H9 (cell line): ENCODE measurements around the gene SUCLG1. TPM values are rescaled to one million over a fixed set of nuclear protein-coding genes. Genes with fewer than 3 reads are reported as not detected.

ENCODE experiments used
- DNase-seq: peaks from one replicate; pipeline ENCODE4 v3.0.0-alpha.2; 2017
- H2AFZ ChIP-seq: one replicate; pipeline ENCODE4 v1.6.1; 2013; ENCODE audit warnings: mild to moderate bottlenecking, low read length, control low read depth, moderate library complexity
- H2AK5ac ChIP-seq: 2 replicates; pipeline ENCODE4 v1.6.1; 2013; ENCODE audit warnings: low read length, control low read depth, mixed read lengths; ENCODE audit not compliant: insufficient read length
- H2BK120ac ChIP-seq: one replicate; pipeline ENCODE4 v1.6.1; 2013; ENCODE audit warnings: low read depth, mild to moderate bottlenecking, low read length, control low read depth, inconsistent platforms; ENCODE audit not compliant: poor library complexity, severe bottlenecking
- H2BK12ac ChIP-seq: 2 replicates; pipeline ENCODE4 v1.6.1; 2013; ENCODE audit warnings: low read length, control low read depth, mixed read lengths, low read depth; ENCODE audit not compliant: insufficient read length
- H2BK15ac ChIP-seq: 2 replicates; pipeline ENCODE4 v1.6.1; 2013; ENCODE audit warnings: low read depth, low read length, control low read depth
- H2BK20ac ChIP-seq: one replicate; pipeline ENCODE4 v1.6.1; 2013; ENCODE audit warnings: low read depth, mild to moderate bottlenecking, low read length, control low read depth, inconsistent platforms; ENCODE audit not compliant: poor library complexity, severe bottlenecking
- H2BK5ac ChIP-seq: 2 replicates; pipeline ENCODE4 v1.6.1; 2013; ENCODE audit warnings: low read length, control low read depth, mixed read lengths; ENCODE audit not compliant: insufficient read length
- H3K14ac ChIP-seq: 2 replicates; pipeline ENCODE4 v1.6.1; 2013; ENCODE audit warnings: low read length, control low read depth; ENCODE audit not compliant: insufficient read depth
- H3K18ac ChIP-seq: 2 replicates; pipeline ENCODE4 v1.6.1; 2013; ENCODE audit warnings: low read depth, mild to moderate bottlenecking, mixed read lengths, low read length, control low read depth; ENCODE audit not compliant: insufficient read length
- H3K23ac ChIP-seq: 2 replicates; pipeline ENCODE4 v1.6.1; 2013; ENCODE audit warnings: low read length, control low read depth, mixed read lengths, low read depth; ENCODE audit not compliant: insufficient read length
- H3K23me2 ChIP-seq: 2 replicates; pipeline ENCODE4 v1.6.1; 2013; ENCODE audit warnings: low read depth, mild to moderate bottlenecking, mixed read lengths, low read length, control low read depth; ENCODE audit not compliant: insufficient read length, poor library complexity, severe bottlenecking
- H3K27ac ChIP-seq: 2 replicates; pipeline ENCODE4 v1.5.1; 2013; ENCODE audit warnings: low read length, control low read depth, mixed read lengths, low read depth; ENCODE audit not compliant: insufficient read length
- H3K27me3 ChIP-seq: 2 replicates; pipeline ENCODE4 v1.6.1; 2013; ENCODE audit warnings: low read length, control low read depth, inconsistent platforms; ENCODE audit not compliant: insufficient read depth
- H3K4ac ChIP-seq: 2 replicates; pipeline ENCODE4 v1.6.1; 2013; ENCODE audit warnings: low read depth, mild to moderate bottlenecking, control low read depth, inconsistent platforms, low read length, moderate library complexity
- H3K4me1 ChIP-seq: 2 replicates; pipeline ENCODE4 v1.6.1; 2013; ENCODE audit warnings: low read length, control low read depth, inconsistent platforms; ENCODE audit not compliant: insufficient read depth
- H3K4me2 ChIP-seq: 2 replicates; pipeline ENCODE4 v1.6.1; 2013; ENCODE audit warnings: low read length, control low read depth, mixed read lengths; ENCODE audit not compliant: insufficient read length, insufficient read depth
- H3K56ac ChIP-seq: 2 replicates; pipeline ENCODE4 v1.6.1; 2013; ENCODE audit warnings: low read depth, mild to moderate bottlenecking, mixed read lengths, low read length, control low read depth; ENCODE audit not compliant: insufficient read length
- H3K79me1 ChIP-seq: 2 replicates; pipeline ENCODE4 v1.6.1; 2013; ENCODE audit warnings: low read depth, mild to moderate bottlenecking, moderate library complexity, low read length, control low read depth, inconsistent platforms; ENCODE audit not compliant: insufficient read depth, poor library complexity, severe bottlenecking
- H3K79me2 ChIP-seq: 2 replicates; pipeline ENCODE4 v1.6.1; 2013; ENCODE audit warnings: low read length, control low read depth, inconsistent platforms; ENCODE audit not compliant: insufficient read depth
- H3K9ac ChIP-seq: 2 replicates; pipeline ENCODE4 v1.6.1; 2013; ENCODE audit warnings: low read length, control low read depth, mixed read lengths; ENCODE audit not compliant: insufficient read length; ENCODE audit errors: extremely low read depth
- H3K9me3 ChIP-seq: one replicate; pipeline ENCODE4 v1.6.1; 2013; ENCODE audit warnings: low read depth, low read length, inconsistent platforms; ENCODE audit not compliant: control insufficient read depth
- H3T11ph ChIP-seq: one replicate; pipeline ENCODE4 v1.6.1; 2013; ENCODE audit warnings: mild to moderate bottlenecking, low read length, control low read depth, inconsistent platforms
- H4K20me1 ChIP-seq: one replicate; pipeline ENCODE4 v1.6.1; 2013; ENCODE audit not compliant: control insufficient read depth, insufficient read length, insufficient read depth
- H4K5ac ChIP-seq: 2 replicates; pipeline ENCODE4 v1.6.1; 2013; ENCODE audit warnings: low read depth, mild to moderate bottlenecking, mixed read lengths, low read length, control low read depth; ENCODE audit not compliant: insufficient read length
- H4K8ac ChIP-seq: replicated peaks from 2 replicates; pipeline ENCODE4 v1.6.1; 2013; ENCODE audit warnings: low read length, control low read depth, mixed read lengths, low read depth; ENCODE audit not compliant: insufficient read length
- H4K91ac ChIP-seq: 2 replicates; pipeline ENCODE4 v1.6.1; 2013; ENCODE audit warnings: low read depth, mild to moderate bottlenecking, moderate library complexity, mixed read lengths, low read length, control low read depth; ENCODE audit not compliant: insufficient read length
- H3K27ac Mint-ChIP-seq, 3 experiments: 2 replicates in 2 of 3; 3 replicates in 1 of 3; pipeline ENCODE4 v1.8.0; 2020 to 2021; ENCODE audit warnings: mixed read lengths in 3 of 3, mild to moderate bottlenecking in 1 of 3, moderate library complexity in 1 of 3
- H3K27me3 Mint-ChIP-seq: 2 replicates; pipeline ENCODE4 v1.8.0; 2021; ENCODE audit warnings: low read depth, mild to moderate bottlenecking, moderate library complexity, mixed read lengths
- H3K36me3 Mint-ChIP-seq, 3 experiments: 2 replicates in 2 of 3; 3 replicates in 1 of 3; pipeline ENCODE4 v1.8.0; 2020 to 2021; ENCODE audit warnings: low read depth in 3 of 3, mixed read lengths in 3 of 3; ENCODE audit not compliant: insufficient read depth in 1 of 3
- H3K4me1 Mint-ChIP-seq, 2 experiments: 2 replicates each; pipeline ENCODE4 v1.8.0; 2020; ENCODE audit warnings: mixed read lengths in 2 of 2
- H3K4me3 Mint-ChIP-seq, 2 experiments: 2 replicates in 1 of 2; 3 replicates in 1 of 2; pipeline ENCODE4 v1.8.0; 2020 to 2021; ENCODE audit warnings: mild to moderate bottlenecking in 2 of 2, mixed read lengths in 2 of 2, moderate library complexity in 1 of 2
- H3K9me3 Mint-ChIP-seq, 2 experiments: 2 replicates in 1 of 2; 3 replicates in 1 of 2; pipeline ENCODE4 v1.8.0; 2020; ENCODE audit warnings: mild to moderate bottlenecking in 2 of 2, mixed read lengths in 2 of 2, moderate library complexity in 1 of 2
- CTCF ChIP-seq: fragments of 200-600 bp; sonication (generic); conservative IDR thresholded peaks from 3 replicates; pipeline ENCODE4 v1.8.0; 2021; ENCODE audit warnings: antibody characterized with exemption, mild to moderate bottlenecking
- WGBS: extraction: QIAGEN DNeasy Blood & Tissue Kit; methylation state at CpG from one replicate; pipeline ENCODE4 v1.1.7; 2013; ENCODE audit warnings: missing lambda C conversion rate, low lambda C conversion rate, mixed read lengths; ENCODE audit not compliant: insufficient read length; ENCODE audit errors: extremely low coverage; 5-methylcytosine and 5-hydroxymethylcytosine counted together
- total RNA-seq: library from RNA; stranded (reverse); gene quantifications from 2 replicates; pipeline ENCODE4 v1.2.1, GENCODE V29; 2021

Gene SUCLG1
- total RNA-seq, 1 experiment from 2014 or later = 40.0 TPM

GRCh38 chr2:84460670-84461069 is 1.6 kb upstream of the SUCLG1 start:
- Histone ChIP-seq H2BK5ac (no peak overlapping the region), H3K4me2 (no peak overlapping the region), H3K79me2 (no peaks in the 10 kb centered on the region), H2BK20ac (no peak overlapping the region), H4K91ac (no peak overlapping the region), H2AFZ (no peak overlapping the region), H3K9me3 (no peaks in the 10 kb centered on the region), H3K23ac (no peak overlapping the region), H3K23me2 (peaks cover 14% of the 10 kb centered on the region), H4K8ac (no peak overlapping the region), H2BK120ac (no peak overlapping the region), H2BK12ac (no peak overlapping the region), H3K4ac (no peak overlapping the region), H4K20me1 (no peaks in the 10 kb centered on the region), H3K18ac (no peak overlapping the region), H3K79me1 (no peaks in the 10 kb centered on the region), H3K27ac (no peak overlapping the region), H3K4me1 (no peaks in the 10 kb centered on the region; the same call in 1 of the 2 replicates), H3K9ac (no peak overlapping the region), H2BK15ac (no peak overlapping the region), H3K27me3 (no peaks in the 10 kb centered on the region), H3T11ph (no peak overlapping the region), H2AK5ac (no peak overlapping the region), H4K5ac (no peak overlapping the region), H3K56ac (no peak overlapping the region), H3K14ac (no peak overlapping the region)
- Mint-ChIP-seq H3K4me1 (peaks cover 13 to 24% of the 10 kb centered on the region in 2 experiments), H3K36me3 (peaks cover 0 to 4% (median 3%) of the 10 kb centered on the region in 3 experiments; a peak in 3 of 7 replicates), H3K9me3 (peaks cover 3 to 7% of the 10 kb centered on the region in 2 experiments; a peak in 3 of 5 replicates), H3K27me3 (no peaks in the 10 kb centered on the region), H3K27ac (no peak overlapping the region), H3K4me3 (no peak overlapping the region)
- no peak for DNase-seq
- no CpG with 5 or more reads among the region's 2 CpGs for WGBS
- TF ChIP-seq CTCF = no peak
